CD14-positive monocyte (primary cell): ENCODE measurements around the gene CFAP74. TPM values are rescaled to one million over a fixed set of nuclear protein-coding genes. Genes with fewer than 3 reads are reported as not detected.

ENCODE experiments used
- DNase-seq, 3 donors: peaks; one replicate each; pipeline ENCODE4 v3.0.0-alpha.2; 2011 to 2022
- H2AFZ ChIP-seq: 2 replicates; pipeline ENCODE4 v1.6.0; 2012; ENCODE audit warnings: mild to moderate bottlenecking, low read depth, low read length, inconsistent platforms; ENCODE audit not compliant: insufficient read depth, poor library complexity, severe bottlenecking
- H3K27ac ChIP-seq, 2 donors: 1 replicate in 1 of 2; 2 replicates in 1 of 2; pipeline ENCODE4 v1.5.1; 2012 to 2013; ENCODE audit warnings: low read length in 2 of 2, control low read depth in 1 of 2, inconsistent platforms in 1 of 2, low read depth in 1 of 2, mild to moderate bottlenecking in 1 of 2
- H3K27me3 ChIP-seq, 2 donors: one replicate each; pipeline versions ENCODE4 v1.6.0 to v1.6.1; 2011 to 2013; ENCODE audit warnings: low read length in 2 of 2; ENCODE audit not compliant: control insufficient read depth in 2 of 2, insufficient read depth in 2 of 2
- H3K36me3 ChIP-seq, 2 donors: replicated peaks in 1 of 2; 1 replicate in 1 of 2; 2 replicates in 1 of 2; pipeline versions ENCODE4 v1.5.1 to v1.6.1; 2012 to 2013; ENCODE audit warnings: low read length in 2 of 2, control low read depth in 1 of 2, inconsistent platforms in 1 of 2, mild to moderate bottlenecking in 1 of 2; ENCODE audit not compliant: insufficient read depth in 2 of 2, control insufficient read depth in 1 of 2
- H3K4me1 ChIP-seq, 2 donors: 1 replicate in 1 of 2; 2 replicates in 1 of 2; pipeline versions ENCODE4 v1.5.1 to v1.6.1; 2012 to 2013; ENCODE audit warnings: low read length in 2 of 2, control low read depth in 1 of 2, inconsistent platforms in 1 of 2, mild to moderate bottlenecking in 1 of 2, moderate library complexity in 1 of 2; ENCODE audit not compliant: insufficient read depth in 2 of 2, control insufficient read depth in 1 of 2
- H3K4me2 ChIP-seq: replicated peaks from 2 replicates; pipeline ENCODE3; 2012; ENCODE audit warnings: low read length, moderate library complexity, mild to moderate bottlenecking; ENCODE audit not compliant: poor library complexity, severe bottlenecking; ENCODE audit errors: extremely low read depth
- H3K4me3 ChIP-seq, 3 experiments: fragments of 200-600 bp in 1 of 3; sonication (generic) in 1 of 3; replicated peaks in 1 of 3; 1 replicate in 2 of 3; 2 replicates in 1 of 3; pipeline ENCODE4 v1.5.1; 2011 to 2013; ENCODE audit warnings: low read length in 3 of 3, mild to moderate bottlenecking in 3 of 3, control low read depth in 2 of 3, low read depth in 2 of 3, inconsistent platforms in 1 of 3, moderate library complexity in 1 of 3
- H3K79me2 ChIP-seq: 2 replicates; pipeline ENCODE4 v1.6.0; 2012; ENCODE audit warnings: mild to moderate bottlenecking, control low read depth, inconsistent platforms, low read length, moderate library complexity; ENCODE audit not compliant: insufficient read depth
- H3K9ac ChIP-seq: 2 replicates; pipeline ENCODE4 v1.6.0; 2017; ENCODE audit warnings: low read length, mild to moderate bottlenecking; ENCODE audit not compliant: insufficient read depth, poor library complexity, severe bottlenecking
- H3K9me3 ChIP-seq, 2 donors: replicated peaks in 1 of 2; 1 replicate in 1 of 2; 2 replicates in 1 of 2; pipeline versions ENCODE4 v1.5.1 to v1.6.1; 2012 to 2013; ENCODE audit warnings: low read length in 2 of 2, control low read depth in 1 of 2; ENCODE audit not compliant: control insufficient read depth in 1 of 2, insufficient read depth in 1 of 2
- H4K20me1 ChIP-seq: 2 replicates; pipeline ENCODE4 v1.6.0; 2012; ENCODE audit warnings: mild to moderate bottlenecking, low read length, control low read depth, moderate library complexity; ENCODE audit not compliant: insufficient read depth
- H3K27ac Mint-ChIP-seq, 7 donors: one replicate each; pipeline ENCODE4 v1.8.0; 2020; ENCODE audit warnings: mild to moderate bottlenecking in 7 of 7, mixed read lengths in 7 of 7, moderate library complexity in 6 of 7, inconsistent platforms in 2 of 7
- H3K27me3 Mint-ChIP-seq, 3 donors: one replicate each; pipeline ENCODE4 v1.8.0; 2021 to 2022; ENCODE audit warnings: low read depth in 3 of 3, mild to moderate bottlenecking in 3 of 3, mixed read lengths in 3 of 3, moderate library complexity in 3 of 3, inconsistent platforms in 1 of 3
- H3K36me3 Mint-ChIP-seq, 2 donors: one replicate each; pipeline ENCODE4 v1.8.0; 2020; ENCODE audit warnings: mixed read lengths in 2 of 2, inconsistent platforms in 1 of 2, mild to moderate bottlenecking in 1 of 2
- H3K4me1 Mint-ChIP-seq: one replicate; pipeline ENCODE4 v1.8.0; 2020; ENCODE audit warnings: mild to moderate bottlenecking, mixed read lengths
- H3K4me3 Mint-ChIP-seq, 2 donors: one replicate each; pipeline ENCODE4 v1.8.0; 2020; ENCODE audit warnings: mild to moderate bottlenecking in 2 of 2, mixed read lengths in 2 of 2, moderate library complexity in 1 of 2
- H3K9me3 Mint-ChIP-seq, 7 donors: one replicate each; pipeline ENCODE4 v1.8.0; 2020 to 2022; ENCODE audit warnings: mixed read lengths in 7 of 7, mild to moderate bottlenecking in 6 of 7, moderate library complexity in 6 of 7, inconsistent platforms in 2 of 7
- CTCF ChIP-seq: fragments of 200-600 bp; IDR thresholded peaks from one replicate; pipeline ENCODE4 v1.8.0; 2022; ENCODE audit warnings: antibody characterized with exemption, mild to moderate bottlenecking
- WGBS: methylation state at CpG from one replicate; pipeline ENCODE4 v1.1.5; 2013; ENCODE audit warnings: missing lambda C conversion rate; ENCODE audit not compliant: insufficient coverage; 5-methylcytosine and 5-hydroxymethylcytosine counted together
- intact Hi-C, 2 donors: fragments of 100-400 bp; cut with micrococcal nuclease; formaldehyde crosslinking; loops; one replicate each; pipeline versions ENCODE4 v1.15.0 to v1.15.1; 2023
- polyA plus RNA-seq, 3 donors: library from polyadenylated mRNA; depleted of rRNA in 1 of 3; unstranded in 2 of 3; stranded (reverse) in 1 of 3; fragments of 300-500 nt in 2 of 3; fragments of >200 nt in 1 of 3; fragmentation: Illumina TruSeq in 2 of 3; gene quantifications; 1 replicate in 2 of 3; 2 replicates in 1 of 3; pipeline ENCODE4 v1.2.3, GENCODE V29; 2012 to 2021

Gene CFAP74
- polyA plus RNA-seq, 3 donors: not detected

- no peak for DNase-seq
- Mint-ChIP-seq H3K36me3 (no peaks in the 10 kb centered on the region), H3K4me1 (peaks cover 6% of the 10 kb centered on the region), H3K27ac (peak overlapping the region in 1 of 7 donors; percentile 53), H3K27me3 (peaks cover 7 to 16% (median 11%) of the 10 kb centered on the region in 3 donors), H3K4me3 (no peak overlapping the region), H3K9me3 (no peaks in the 10 kb centered on the region)
- intact Hi-C loops: no loop called here
- H2AFZ ChIP-seq: no peak overlapping the region
- H3K9me3 ChIP-seq: no peaks in the 10 kb centered on the region
- H3K27ac ChIP-seq: no peak overlapping the region
- no peak overlapping the region for H3K4me2 ChIP-seq
- H3K4me3 ChIP-seq: no peak overlapping the region
- H3K36me3 ChIP-seq: no peaks in the 10 kb centered on the region
- H3K27me3 ChIP-seq: peaks cover 0 to 2% of the 10 kb centered on the region in 2 donors
- H4K20me1 ChIP-seq: no peaks in the 10 kb centered on the region
- H3K4me1 ChIP-seq: peaks cover 0 to 3% of the 10 kb centered on the region in 2 donors
- WGBS: 94% methylated on average over 15 of the region's 15 CpGs
- no peak overlapping the region for H3K9ac ChIP-seq
- TF ChIP-seq CTCF: no peak
- H3K79me2 ChIP-seq: no peaks in the 10 kb centered on the region
These were observed 26.0 kb upstream of the CFAP74 start for GRCh38 chr1:2029561-2029960.

GRCh38 chr1:2028870-2029560, 25.4 kb upstream of the CFAP74 start:
- intact Hi-C loops: no loop called here
- WGBS: 92% methylated on average over 22 of the region's 26 CpGs
- H3K9ac ChIP-seq: no peak overlapping the region
- H3K4me3 ChIP-seq: no peak overlapping the region
- H3K4me1 ChIP-seq: peaks cover 0 to 3% of the 10 kb centered on the region in 2 donors
- H2AFZ ChIP-seq: no peak overlapping the region
- H3K27me3 ChIP-seq: peaks cover 0 to 2% of the 10 kb centered on the region in 2 donors
- H3K27ac ChIP-seq: no peak overlapping the region
- H3K9me3 Mint-ChIP-seq: no peaks in the 10 kb centered on the region
- H3K4me1 Mint-ChIP-seq: peaks cover 6% of the 10 kb centered on the region
- no peaks in the 10 kb centered on the region for H3K79me2 ChIP-seq
- no peak overlapping the region for H3K4me3 Mint-ChIP-seq
- H3K27ac Mint-ChIP-seq: no peak overlapping the region
- H3K36me3 ChIP-seq: no peaks in the 10 kb centered on the region
- H3K9me3 ChIP-seq: no peaks in the 10 kb centered on the region
- DNase-seq: no peak
- peaks cover 7 to 16% (median 12%) of the 10 kb centered on the region in 3 donors for H3K27me3 Mint-ChIP-seq
- H3K4me2 ChIP-seq: no peak overlapping the region
- TF ChIP-seq CTCF: no peak
- no peaks in the 10 kb centered on the region for H3K36me3 Mint-ChIP-seq
- H4K20me1 ChIP-seq: no peaks in the 10 kb centered on the region
